ENCODE data around the gene C2orf76. TPM values are rescaled to one million over a fixed set of nuclear protein-coding genes. Genes with fewer than 3 reads are reported as not detected.
A peak's percentile ranks its signal among the peaks of the same experiment; 100 is the strongest.

C2orf76 gene
- total RNA-seq, 1 donor from 2014 or later: 3.0 TPM

DNA sequence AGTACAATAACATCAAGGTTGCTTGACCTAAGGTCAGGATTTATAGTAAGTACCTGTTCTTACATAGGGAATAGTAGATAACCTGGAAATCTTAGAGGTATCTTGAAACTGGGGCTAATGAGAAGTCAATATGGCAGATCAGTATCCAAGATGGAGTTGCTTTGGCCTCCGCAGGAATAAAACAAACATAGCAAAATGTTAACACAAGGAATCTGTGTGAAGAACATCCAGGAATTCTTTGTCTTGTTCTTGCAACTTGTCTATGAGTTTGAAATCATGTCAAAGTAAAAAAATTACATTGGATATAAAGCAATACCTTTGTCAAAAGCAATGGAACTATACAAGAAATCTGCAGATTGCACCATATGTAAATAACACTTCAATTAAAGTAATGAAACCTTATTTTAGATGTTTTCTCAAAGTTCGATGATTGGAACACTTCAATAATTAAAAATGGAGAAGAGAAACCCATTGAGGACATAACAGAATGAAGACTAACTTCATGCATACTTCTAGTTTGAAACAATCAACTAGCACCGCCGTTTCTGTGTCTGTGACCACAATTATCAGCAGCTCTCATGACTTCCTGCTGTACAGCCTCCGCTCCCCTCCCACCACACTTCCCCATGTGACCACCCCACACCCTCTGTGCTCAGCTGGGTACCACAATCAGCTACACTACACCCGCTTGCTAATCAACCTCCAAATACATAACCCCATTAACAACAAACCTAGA lies 27.6 kb downstream of the C2orf76 start:
- ATAC-seq (peak; percentile 37), DNase-seq (ENCODE audit: low spot score) (no peak)

DNA sequence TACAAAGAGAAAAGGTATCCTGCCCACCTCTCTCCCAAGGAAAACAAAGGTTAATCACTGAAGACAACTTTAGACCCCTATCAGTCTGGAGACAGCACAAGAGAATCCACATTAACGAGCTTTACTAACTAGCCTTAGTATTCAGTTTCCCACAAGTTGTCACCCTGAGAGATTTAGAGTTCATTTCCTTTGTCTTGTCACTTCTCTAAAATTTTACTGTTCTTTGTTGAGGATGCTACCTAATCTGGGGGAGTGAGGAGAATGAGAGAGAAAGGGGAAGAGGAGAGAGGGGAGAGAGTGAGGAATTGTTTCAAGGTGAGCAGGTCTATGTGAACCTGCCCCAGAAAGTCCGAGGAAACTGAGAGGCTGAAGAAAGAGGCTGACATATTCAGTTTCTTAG lies 28.4 kb downstream of the C2orf76 start:
- no peak for ATAC-seq
- DNase-seq (ENCODE audit: low spot score): no peak

DNA sequence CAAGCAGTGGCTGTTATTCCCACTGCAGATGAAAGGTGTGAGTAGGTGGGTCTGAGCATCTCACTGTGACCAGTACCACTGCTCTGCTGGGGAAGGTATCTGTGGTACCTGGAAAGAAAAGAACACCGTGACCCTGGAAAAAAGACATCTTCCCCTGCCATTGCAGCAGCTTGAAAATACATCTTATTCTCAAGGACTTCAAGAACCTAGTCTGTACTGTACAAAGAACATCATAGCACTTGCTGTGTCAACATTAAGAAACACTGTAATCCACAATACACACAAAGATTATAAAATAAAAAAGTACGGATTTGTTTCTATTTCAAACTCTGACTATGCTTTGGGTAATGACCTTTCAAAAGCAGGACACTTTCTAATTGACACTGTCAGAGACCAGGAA lies 28.9 kb downstream of the C2orf76 start:
- no peak for ATAC-seq
- DNase-seq (ENCODE audit: low spot score): no peak

DNA sequence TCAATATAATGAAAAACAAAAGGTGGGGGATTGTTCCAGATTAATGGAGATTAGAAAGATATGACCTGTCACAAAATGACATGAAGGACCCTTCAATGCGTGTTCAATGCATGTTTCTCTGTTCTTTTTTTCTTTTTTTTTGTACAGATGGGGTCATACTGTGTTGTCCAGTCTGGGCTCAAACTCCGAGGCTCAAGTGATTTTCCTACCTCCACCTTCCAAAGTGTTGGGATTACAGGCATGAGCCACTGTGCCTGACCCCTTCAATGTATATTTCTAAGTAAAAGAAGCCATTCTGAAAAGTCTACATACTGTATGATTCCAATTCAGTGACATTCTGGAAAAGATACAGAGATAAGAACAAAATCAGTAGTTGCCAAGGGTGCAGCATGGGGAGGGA lies 32.8 kb downstream of the C2orf76 start:
- no peak for DNase-seq (ENCODE audit: low spot score)
- no peak for ATAC-seq

DNA sequence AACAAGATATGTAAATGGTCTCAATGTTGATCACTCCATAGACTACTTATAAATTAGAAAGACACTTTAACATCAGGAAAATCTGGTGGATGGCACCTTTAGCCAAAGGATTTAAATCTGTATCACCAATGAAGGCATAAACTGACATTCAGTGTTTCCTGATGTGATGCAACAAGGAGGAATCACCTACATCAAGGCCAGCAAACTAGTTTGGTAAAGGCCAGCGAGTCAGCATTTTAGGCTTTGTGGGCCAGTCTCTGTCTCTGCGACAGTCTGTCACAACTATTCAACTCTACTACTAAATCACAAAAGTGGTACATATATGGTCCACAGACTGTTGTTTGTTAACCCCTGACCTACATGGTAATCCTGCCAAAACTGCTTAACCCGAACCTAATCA lies 33.3 kb downstream of the C2orf76 start:
- ATAC-seq (peak; percentile 72), DNase-seq (ENCODE audit: low spot score) (no peak)

DNA sequence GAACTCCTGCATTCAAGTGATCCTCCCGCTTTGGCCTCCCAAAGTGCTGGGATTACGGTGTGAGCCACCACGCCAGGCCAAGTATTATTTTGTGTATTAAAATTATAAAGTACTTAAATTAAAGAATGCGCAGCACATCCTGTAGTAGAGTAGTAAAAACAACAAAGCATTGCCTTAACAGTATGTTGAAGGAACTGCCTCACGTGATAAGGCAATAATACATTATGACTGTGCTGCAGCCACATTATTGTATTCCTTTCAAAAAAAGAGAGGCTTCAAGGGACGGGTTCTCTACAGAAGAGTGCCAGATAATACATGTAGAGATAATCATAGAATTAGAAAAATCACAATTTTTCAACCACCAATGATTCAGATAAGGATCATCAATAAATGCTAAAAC lies 33.7 kb downstream of the C2orf76 start:
- ATAC-seq (no peak), DNase-seq (ENCODE audit: low spot score) (no peak)

DNA sequence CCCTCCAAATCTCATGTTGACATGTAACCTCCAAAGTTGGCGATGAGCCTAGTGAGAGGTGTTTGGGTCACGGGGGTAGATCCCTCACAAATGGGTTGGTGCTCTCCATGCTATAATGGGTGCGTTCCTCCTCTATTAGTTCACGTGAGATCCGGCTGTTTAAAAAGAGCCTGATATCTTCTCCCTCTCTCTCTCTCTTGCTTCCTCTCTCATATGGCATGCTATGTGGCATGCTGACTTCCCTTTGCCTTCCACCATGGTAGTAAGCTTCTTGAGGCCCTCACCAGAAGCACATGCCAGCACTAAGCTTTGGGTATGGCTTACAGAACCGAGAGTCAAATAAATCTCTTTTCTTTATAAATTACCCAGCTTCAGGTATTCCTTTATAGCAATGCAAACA lies 39.2 kb downstream of the C2orf76 start:
- ATAC-seq (no peak), DNase-seq (ENCODE audit: low spot score) (no peak)

DNA sequence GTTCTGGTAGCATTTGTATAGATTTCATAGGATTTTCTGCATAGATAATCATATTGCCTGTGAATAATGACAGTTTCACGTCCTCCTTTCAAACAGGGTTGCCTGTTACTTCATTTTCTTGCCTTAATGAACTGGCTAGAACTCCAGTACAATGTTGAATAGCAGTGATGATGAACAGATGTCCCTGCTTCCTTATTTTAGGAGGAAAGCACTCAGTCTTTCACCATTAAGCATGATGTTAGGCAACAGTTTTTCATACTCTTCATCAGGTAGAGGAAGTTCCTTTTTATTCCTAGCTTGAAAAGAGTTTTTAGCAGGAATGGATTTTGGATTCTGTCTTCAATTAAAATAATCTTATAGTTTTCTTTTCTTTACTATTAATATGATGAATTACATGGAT lies 39.7 kb downstream of the C2orf76 start:
- DNase-seq (ENCODE audit: low spot score) (no peak), ATAC-seq (no peak)

DNA sequence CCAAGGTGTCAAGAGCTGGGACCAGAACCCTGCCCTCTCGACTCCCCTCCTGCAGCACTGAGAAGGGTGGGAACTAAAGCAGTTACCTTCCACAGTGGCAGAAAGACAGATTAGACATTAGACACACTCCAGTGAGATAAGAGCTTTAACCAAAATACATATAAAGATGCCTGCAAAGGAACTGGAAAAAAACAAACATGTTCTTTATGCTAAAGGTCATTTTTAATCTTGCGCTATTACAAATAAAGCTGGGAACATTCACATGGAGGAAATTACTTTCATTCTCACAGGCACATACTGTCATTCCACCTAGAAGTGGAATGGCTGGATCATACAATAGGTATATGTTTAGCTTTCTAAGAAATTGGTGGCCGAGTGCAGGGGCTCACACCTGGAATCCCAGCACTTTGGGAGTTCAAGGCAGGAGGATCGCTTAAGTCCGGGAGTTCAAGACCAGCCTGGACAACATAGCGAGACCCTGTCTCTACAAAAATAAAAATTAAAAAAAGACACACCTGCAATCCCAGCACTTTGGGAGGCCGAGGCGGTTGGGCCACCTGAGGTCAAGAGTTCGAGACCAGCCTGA lies 41.9 kb downstream of the C2orf76 start:
- peak; percentile 80 for ATAC-seq
- DNase-seq (ENCODE audit: low spot score): no peak

DNA sequence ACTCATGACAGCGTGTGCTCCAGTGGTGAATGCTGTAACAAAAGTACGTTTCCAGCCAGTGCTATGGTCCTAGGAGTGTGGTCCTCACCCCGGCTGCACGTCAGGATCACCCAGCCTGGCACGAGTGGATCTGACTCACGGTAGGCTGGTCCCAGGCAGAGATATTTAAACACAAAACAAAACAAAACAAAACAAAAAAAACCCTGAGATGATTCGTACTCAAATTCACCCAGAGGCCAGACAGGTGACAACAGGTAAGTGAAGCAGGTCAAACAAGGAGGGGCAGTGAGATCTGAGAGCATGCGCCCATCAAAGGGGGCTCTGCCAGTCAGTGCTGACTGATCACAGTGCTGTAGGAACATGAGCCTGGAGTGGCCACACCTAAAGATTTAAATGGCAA lies 43.2 kb downstream of the C2orf76 start:
- ATAC-seq: no peak
- no peak for DNase-seq (ENCODE audit: low spot score)

DNA sequence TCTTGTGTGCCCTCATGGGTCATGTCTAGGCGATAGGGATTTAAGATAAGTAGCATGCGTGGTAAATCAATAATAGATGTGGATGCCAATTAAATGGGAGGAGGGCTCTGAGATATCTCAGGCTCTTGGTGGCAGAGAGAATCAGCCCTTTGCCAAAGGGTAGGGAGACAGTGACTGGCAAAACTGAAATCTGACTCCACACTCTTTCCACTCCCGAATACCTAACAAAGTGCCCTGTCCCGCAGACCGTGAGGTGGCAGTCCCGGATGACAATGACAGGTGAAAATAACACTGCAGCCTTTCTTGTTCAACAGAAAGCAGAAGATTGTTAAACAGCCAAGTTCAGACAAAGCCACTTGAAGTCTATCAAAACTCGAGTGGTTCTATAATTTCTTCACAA lies 47.0 kb downstream of the C2orf76 start:
- peak; percentile 75 for ATAC-seq
- no peak for DNase-seq (ENCODE audit: low spot score)

DNA sequence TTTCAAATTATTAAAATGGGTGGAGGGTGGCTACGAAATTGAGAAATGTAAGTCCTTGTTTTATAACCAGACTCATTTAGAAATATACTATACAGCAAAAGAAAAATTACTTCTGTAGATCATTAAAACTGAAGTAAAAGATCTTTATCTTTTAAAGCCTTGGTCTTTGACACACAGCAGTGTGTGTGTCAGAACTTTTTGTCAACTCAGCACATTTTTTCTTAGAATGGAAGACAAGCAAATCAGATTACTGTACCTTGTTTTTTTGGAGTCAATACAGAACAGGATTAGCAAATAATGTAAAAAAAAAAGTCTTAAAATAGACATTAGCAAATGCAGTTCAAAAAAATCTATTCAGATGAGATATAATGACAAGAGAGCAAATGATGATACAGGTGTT lies 49.1 kb downstream of the C2orf76 start:
- no peak for ATAC-seq
- no peak for DNase-seq (ENCODE audit: low spot score)

DNA sequence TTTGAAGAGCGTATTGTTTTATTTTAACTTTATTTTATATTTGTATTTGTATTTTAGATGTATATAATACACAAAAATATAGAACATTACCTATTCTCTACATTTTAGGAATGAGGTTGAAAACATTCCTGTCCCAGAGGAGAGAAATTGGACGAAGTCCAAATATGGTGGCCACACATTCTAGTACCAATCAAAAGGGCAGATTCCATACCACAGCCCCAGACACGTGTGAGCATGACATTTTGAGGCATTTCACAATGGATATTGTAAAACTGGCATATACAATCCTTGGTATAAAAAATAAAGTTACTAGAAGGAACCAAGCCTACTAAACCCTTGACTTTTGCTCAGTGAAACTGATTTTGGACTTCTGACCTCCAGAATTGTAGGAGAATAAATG lies 50.6 kb downstream of the C2orf76 start:
- no peak for DNase-seq (ENCODE audit: low spot score)
- ATAC-seq: no peak

DNA sequence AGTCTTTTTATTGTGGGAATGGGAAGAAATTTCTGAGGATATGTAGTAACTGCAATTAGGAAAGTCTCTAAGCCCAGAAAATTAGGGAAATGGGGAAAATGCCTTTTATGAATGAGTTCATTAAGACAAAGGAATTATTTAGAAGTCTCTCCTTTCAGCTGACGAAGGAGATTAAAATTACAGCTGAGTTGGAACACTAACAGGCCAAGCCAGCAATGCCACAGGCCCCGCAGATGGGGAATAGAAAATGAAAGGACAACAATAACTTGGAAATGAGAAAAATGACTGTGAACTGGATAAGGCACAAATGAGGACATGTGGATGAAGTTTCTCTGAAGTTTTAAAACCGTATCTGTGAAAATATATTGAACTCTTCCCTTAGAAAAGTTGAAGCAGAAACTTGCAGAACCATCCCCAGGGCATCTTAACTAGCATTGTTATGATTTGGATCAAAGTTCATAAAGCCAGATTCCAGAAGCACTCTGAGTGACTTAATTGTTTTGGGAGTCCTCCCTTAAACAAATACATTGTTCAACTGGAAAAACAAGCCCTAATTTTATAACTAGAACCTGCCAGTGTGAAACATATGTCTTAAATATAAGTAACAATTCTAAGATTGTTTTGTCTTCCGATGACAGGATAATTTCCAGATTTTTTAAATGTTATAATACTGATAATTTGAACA lies 51.3 kb downstream of the C2orf76 start:
- no peak for DNase-seq (ENCODE audit: low spot score)
- ATAC-seq: no peak

DNA sequence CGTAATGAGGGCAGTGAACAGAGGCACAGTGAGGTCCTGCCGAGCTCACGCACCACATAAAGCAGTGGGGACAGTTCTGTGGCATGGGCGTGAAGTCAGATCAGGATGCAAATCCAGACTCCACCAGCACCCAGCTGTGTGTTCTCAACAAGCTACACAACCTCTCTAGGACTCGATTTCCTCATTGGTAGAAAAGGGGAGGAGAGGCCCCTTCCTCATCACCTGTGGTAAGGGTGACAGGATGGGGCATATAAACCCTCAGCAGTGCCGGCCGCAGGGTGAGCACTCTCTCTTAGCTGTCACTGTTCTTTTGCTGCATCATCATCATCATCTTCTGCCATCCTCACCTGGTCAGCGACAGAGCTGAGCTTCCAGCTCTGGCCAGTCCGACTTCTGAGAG lies 54.8 kb downstream of the C2orf76 start:
- no peak for ATAC-seq
- DNase-seq (ENCODE audit: low spot score): no peak

DNA sequence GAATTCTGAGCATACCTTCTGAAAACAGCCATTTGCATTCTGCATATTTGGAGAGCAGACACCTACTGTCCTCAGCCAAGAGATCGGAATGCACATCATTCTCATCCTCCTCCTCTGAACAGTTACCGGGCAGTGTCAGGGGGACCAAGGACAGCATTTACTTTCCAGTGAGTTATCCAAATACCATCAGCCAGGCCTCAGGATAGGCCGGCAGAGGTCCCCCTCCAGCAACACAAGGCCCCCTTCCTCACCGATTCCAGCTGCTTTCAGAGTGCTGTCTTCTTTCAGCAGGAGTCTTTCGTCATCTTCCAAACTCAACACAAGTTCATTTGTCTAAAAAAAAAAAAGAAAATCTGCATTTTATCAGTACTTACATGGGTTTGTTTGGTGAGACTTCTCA lies 55.3 kb downstream of the C2orf76 start:
- DNase-seq (ENCODE audit: low spot score): no peak
- no peak for ATAC-seq

DNA sequence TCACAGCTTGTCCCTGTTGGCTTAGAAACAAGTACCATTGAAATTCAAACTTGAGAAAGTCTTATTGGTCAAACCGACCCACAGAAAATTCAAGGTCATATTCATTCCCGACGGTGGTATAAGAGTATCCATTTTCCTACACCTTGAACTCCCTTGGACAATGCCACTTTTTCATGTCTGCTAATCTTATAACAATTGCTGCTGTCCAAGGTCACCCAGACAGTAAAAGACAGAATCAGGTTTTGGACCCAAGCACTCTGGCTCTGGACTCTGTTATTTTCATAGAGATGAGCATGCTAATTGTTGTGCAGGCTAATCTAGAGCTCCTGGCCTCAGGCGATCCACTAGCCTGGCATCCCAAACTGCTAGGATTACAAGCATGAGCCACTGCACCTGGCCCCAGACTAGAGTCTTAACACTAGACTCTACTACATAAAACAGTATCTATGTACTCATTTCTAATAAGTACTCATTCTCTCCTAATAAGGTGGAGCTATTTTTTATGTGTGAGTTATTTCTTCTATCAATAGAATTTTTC lies 57.8 kb downstream of the C2orf76 start:
- DNase-seq (ENCODE audit: low spot score) (no peak), ATAC-seq (no peak)

DNA sequence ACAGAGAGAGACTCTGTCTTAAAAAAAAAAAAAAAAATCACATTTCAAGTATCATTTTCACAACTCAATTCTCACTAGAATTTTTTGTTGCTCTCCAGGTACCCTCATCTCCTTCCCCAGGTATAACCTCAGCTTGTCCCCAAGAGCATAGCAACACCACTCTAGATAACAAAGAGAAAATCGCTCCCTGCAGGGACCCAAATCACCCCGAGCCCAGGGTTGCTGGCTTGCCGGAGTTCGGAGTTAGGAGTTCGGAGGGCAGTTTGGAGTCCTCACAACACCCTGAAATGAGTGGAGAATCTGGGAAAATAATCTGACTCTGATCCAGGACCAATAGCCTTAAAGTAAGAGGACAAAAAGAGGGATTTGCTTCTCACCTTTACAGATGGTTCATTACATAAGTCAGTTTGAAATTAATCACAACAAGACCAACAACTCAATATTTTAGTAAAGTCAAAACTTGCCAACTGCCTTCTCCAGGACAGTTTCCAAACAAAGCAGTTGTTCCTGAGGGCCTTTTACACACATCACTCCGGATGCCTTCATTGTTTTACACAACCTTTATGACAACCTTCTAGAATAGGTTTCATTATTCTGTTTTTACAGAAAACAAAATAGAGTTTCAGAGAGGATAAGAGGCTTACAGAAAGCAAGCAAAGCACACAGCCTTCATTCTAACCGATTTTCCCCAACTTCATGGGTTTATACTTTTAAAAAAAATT lies 59.1 kb downstream of the C2orf76 start:
- DNase-seq (ENCODE audit: low spot score) (no peak), ATAC-seq (no peak)

DNA sequence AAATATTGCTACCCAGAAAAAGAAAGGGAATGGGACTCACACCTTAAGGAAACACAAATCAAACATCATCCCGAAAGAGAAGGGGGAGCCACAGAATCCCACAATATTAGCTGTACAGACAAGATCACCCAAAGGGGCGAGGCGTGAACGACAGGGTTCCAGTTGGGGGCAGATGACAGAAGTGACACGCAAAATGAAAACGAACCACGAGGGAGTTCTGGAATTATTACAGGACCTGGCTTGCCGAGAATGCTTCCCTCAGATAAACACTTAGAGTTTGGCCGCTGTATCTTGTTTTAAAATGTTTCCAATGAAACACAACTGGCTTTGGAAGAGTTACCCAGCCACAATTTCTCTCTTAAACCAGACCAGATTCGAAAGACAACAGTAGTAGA lies 60.4 kb downstream of the C2orf76 start:
- peak; percentile 63 for ATAC-seq
- no peak for DNase-seq (ENCODE audit: low spot score)

DNA sequence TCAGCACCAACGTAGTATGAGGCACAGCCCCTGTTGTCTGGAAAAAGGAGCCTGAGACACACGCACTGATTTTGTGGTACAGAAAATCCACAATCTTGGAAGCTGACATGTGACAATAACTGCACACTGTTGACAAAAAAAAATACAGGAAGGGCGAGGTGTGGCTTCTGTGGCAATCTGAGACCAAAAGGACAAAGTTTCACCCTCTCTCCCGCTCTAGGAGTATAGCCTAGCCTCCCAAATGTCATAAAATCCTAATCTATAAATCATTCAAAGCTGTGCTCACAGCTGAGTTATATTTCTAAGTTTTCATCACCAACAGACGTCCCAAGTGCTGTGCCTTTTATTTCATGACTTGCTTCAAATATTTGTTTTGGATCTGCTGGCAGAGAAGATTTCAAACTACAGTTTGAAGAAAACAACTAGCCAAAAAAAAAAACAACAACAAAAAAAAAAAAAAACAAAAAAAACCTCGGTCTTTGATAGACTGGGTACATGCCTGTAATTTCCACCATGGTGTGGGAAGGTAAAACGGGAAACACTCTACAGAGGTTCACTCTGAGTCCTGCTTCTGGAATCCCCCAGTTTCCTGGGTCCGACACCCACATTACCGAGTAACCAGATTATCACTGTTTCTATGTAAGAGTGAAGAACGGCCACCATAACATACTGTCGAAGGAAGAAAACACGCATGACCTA lies 61.0 kb downstream of the C2orf76 start:
- ATAC-seq (peak; percentile 80), DNase-seq (ENCODE audit: low spot score) (no peak)

DNA sequence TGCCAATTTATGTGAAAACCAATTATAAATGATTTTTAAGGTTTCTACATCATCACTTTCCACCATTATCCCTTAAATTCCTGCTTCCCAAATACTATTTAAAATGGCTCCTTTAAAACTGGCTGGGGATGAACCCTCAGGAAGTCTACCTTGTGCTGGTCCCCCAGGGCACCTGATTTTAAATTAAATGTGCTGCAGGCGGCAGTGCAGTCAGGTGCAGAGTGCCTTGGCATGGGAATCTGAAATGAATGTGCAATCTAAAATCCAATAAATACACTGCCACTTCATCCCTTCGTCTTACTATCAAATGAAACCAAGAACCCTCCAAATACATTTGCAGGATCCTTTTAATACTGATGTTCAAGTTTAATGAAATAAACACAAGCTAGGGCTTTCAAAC lies 61.8 kb downstream of the C2orf76 start:
- ATAC-seq (peak; percentile 69), DNase-seq (ENCODE audit: low spot score) (no peak)
